Hepatocyte (in vitro differentiated cells): Measurements from ENCODE around the gene CUX1. TPM values are rescaled to one million over a fixed set of nuclear protein-coding genes. Genes with fewer than 3 reads are reported as not detected.

Experiments used
- DNase-seq: peaks from one replicate; pipeline ENCODE4 v3.0.0-alpha.2; 2016; ENCODE audit warnings: low spot score
- H2AFZ ChIP-seq: fragments of 200-600 bp; sonication (generic); 2 replicates; pipeline ENCODE4 v1.6.0; 2016; ENCODE audit warnings: antibody characterized with exemption, mild to moderate bottlenecking
- H3K27ac ChIP-seq: fragments of 200-600 bp; sonication (generic); 2 replicates; pipeline ENCODE4 v1.5.1; 2016; ENCODE audit warnings: mild to moderate bottlenecking
- H3K27me3 ChIP-seq: fragments of 200-600 bp; sonication (generic); 2 replicates; pipeline ENCODE4 v1.6.1; 2016
- H3K36me3 ChIP-seq: fragments of 200-600 bp; sonication (generic); replicated peaks from 2 replicates; pipeline ENCODE4 v1.5.1; 2016; ENCODE audit warnings: low read depth; ENCODE audit not compliant: insufficient read depth
- H3K4me1 ChIP-seq: fragments of 200-600 bp; sonication (generic); 2 replicates; pipeline ENCODE4 v1.5.1; 2016; ENCODE audit warnings: mild to moderate bottlenecking, moderate library complexity; ENCODE audit not compliant: insufficient read depth
- H3K4me2 ChIP-seq: fragments of 200-600 bp; sonication (generic); 2 replicates; pipeline ENCODE4 v1.6.0; 2016
- H3K4me3 ChIP-seq: fragments of 200-600 bp; sonication (generic); 2 replicates; pipeline ENCODE4 v1.5.1; 2016; ENCODE audit warnings: mild to moderate bottlenecking
- H3K79me2 ChIP-seq: fragments of 200-600 bp; sonication (generic); 2 replicates; pipeline ENCODE4 v1.6.0; 2017; ENCODE audit warnings: mild to moderate bottlenecking
- H3K9me2 ChIP-seq: fragments of 200-600 bp; sonication (generic); replicated peaks from 2 replicates; pipeline ENCODE4 v1.6.0; 2017; ENCODE audit warnings: mild to moderate bottlenecking; ENCODE audit not compliant: insufficient read depth
- H3K9me3 ChIP-seq: fragments of 200-600 bp; sonication (generic); 2 replicates; pipeline ENCODE4 v1.5.1; 2016; ENCODE audit warnings: low read depth, mild to moderate bottlenecking
- H4K20me1 ChIP-seq: fragments of 200-600 bp; sonication (generic); 2 replicates; pipeline ENCODE4 v1.6.0; 2016; ENCODE audit warnings: mild to moderate bottlenecking; ENCODE audit not compliant: insufficient read depth, poor library complexity, severe bottlenecking
- EZH2 ChIP-seq: fragments of 200-600 bp; sonication (generic); IDR thresholded peaks from 2 replicates; pipeline ENCODE4 v1.6.1; 2016; ENCODE audit warnings: antibody characterized with exemption, mild to moderate bottlenecking, borderline replicate concordance
- EZH2phosphoT487 ChIP-seq: fragments of 200-600 bp; sonication (generic); IDR thresholded peaks from one replicate; pipeline ENCODE4 v1.6.1; 2018; ENCODE audit warnings: antibody characterized with exemption, mild to moderate bottlenecking, low read depth, moderate library complexity; ENCODE audit not compliant: unreplicated experiment, severe bottlenecking
- WGBS: methylation state at CpG from one replicate; pipeline ENCODE4 v1.1.6; 2016; ENCODE audit warnings: low lambda C conversion rate; ENCODE audit errors: missing lambda C conversion rate; 5-methylcytosine and 5-hydroxymethylcytosine counted together
- polyA plus RNA-seq: library from polyadenylated mRNA; unstranded; fragments of >200 nt; fragmentation: Nextera tagmentation; extraction: Ambion mirVana; gene quantifications from 2 replicates; pipeline ENCODE4 v1.2.1, GENCODE V29; 2016
- total RNA-seq: library from RNA; depleted of rRNA; stranded (reverse); fragments of >200 nt; gene quantifications from 2 replicates; pipeline ENCODE4 v1.2.3, GENCODE V29; 2014
- TF ChIP-seq, protein P1 (sequence below): fragments of 200-600 bp; sonication (generic); IDR thresholded peaks from 2 replicates; pipeline ENCODE4 v1.5.1; 2016; ENCODE audit warnings: antibody characterized with exemption, mild to moderate bottlenecking; ENCODE audit not compliant: poor library complexity

Gene CUX1
- total and polyA plus RNA-seq, 2 experiments from 2014 or later: 60.1 to 76.8 TPM

DNA sequence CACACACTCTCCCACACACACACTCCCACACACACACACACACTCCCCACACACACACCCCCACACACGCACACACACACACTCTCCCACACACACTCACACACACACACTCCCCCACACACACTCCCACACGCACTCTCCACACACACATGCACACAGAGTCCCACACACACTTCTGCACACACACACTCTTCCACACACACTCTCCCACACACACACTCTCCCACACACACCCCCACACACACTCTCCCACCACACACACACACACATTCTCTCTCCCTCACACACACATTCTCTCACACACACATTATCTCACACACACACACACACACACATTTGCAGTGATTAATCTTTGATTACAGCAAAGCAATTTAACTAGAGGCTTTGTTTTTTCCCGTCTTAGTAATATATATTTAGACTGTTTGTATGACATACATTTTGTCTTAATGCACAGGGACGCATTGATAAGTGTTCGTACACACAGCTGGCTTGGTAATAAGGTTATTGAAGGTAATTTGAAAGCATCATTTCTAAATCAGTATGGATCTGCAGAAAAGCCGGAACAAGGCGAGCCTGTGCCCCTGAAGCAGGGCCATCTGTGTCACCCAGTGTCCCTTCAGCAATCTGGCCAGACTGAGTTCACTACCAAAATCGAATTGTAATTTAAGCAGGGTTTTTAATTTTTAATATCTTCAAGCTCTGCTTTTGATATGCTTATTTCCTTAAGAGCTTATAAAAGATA, 399.3 kb downstream of the CUX1 start:
- Histone ChIP-seq H3K27ac (no peak overlapping the region), H3K4me2 (no peak overlapping the region), H3K9me2 (no peaks in the 10 kb centered on the region), H3K79me2 (no peaks in the 10 kb centered on the region), H3K4me3 (no peak overlapping the region), H3K36me3 (no peaks in the 10 kb centered on the region), H3K4me1 (no peaks in the 10 kb centered on the region), H2AFZ (no peak overlapping the region), H4K20me1 (no peaks in the 10 kb centered on the region), H3K27me3 (no peaks in the 10 kb centered on the region), H3K9me3 (no peaks in the 10 kb centered on the region)
- DNase-seq: no peak
- WGBS: 95% methylated on average over 7 of the region's 8 CpGs
- TF ChIP-seq EZH2: no peak
- TF ChIP-seq, protein P1, sequence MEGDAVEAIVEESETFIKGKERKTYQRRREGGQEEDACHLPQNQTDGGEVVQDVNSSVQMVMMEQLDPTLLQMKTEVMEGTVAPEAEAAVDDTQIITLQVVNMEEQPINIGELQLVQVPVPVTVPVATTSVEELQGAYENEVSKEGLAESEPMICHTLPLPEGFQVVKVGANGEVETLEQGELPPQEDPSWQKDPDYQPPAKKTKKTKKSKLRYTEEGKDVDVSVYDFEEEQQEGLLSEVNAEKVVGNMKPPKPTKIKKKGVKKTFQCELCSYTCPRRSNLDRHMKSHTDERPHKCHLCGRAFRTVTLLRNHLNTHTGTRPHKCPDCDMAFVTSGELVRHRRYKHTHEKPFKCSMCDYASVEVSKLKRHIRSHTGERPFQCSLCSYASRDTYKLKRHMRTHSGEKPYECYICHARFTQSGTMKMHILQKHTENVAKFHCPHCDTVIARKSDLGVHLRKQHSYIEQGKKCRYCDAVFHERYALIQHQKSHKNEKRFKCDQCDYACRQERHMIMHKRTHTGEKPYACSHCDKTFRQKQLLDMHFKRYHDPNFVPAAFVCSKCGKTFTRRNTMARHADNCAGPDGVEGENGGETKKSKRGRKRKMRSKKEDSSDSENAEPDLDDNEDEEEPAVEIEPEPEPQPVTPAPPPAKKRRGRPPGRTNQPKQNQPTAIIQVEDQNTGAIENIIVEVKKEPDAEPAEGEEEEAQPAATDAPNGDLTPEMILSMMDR: no peak
- no peak for TF ChIP-seq EZH2phosphoT487

DNA sequence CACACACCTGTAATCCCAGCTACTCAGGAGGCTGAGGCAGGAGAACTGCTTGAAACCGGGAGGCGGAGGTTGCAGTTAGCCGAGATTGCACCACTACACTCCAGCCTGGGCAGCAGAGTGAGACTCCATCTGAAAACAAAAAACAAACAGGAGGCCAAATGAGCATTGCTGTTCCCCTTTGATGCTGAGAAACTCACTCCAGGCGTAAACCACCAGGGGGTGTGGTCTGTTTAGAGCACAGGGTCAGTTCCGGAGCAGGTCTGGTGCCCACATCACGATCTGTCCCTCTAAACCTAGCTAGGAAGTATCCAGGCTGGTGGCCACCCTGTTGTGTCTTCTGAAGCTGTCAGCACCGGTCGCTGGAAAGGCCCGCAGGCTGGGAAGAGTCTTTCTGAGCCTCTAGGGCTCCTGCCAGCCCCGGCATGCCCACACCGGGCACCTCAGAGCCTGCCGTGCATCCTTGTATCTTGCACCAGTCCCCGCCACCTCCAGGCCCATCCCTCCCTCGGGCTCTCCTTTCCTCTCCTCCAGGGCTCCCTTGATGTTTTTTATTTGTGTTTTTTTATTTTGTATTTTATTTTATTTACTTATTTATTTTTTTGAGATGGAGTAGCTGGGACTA, 402.9 kb downstream of the CUX1 start:
- Histone ChIP-seq H3K4me3 (no peak overlapping the region), H3K79me2 (no peaks in the 10 kb centered on the region), H3K27me3 (no peaks in the 10 kb centered on the region), H4K20me1 (no peaks in the 10 kb centered on the region), H3K4me2 (no peak overlapping the region), H3K4me1 (no peaks in the 10 kb centered on the region), H2AFZ (no peak overlapping the region), H3K27ac (no peak overlapping the region), H3K36me3 (no peaks in the 10 kb centered on the region), H3K9me3 (no peaks in the 10 kb centered on the region), H3K9me2 (no peaks in the 10 kb centered on the region)
- 93% methylated on average over 14 of the region's 14 CpGs for WGBS
- TF ChIP-seq EZH2phosphoT487: no peak
- TF ChIP-seq EZH2: no peak
- TF ChIP-seq, protein P1: no peak
- no peak for DNase-seq

DNA sequence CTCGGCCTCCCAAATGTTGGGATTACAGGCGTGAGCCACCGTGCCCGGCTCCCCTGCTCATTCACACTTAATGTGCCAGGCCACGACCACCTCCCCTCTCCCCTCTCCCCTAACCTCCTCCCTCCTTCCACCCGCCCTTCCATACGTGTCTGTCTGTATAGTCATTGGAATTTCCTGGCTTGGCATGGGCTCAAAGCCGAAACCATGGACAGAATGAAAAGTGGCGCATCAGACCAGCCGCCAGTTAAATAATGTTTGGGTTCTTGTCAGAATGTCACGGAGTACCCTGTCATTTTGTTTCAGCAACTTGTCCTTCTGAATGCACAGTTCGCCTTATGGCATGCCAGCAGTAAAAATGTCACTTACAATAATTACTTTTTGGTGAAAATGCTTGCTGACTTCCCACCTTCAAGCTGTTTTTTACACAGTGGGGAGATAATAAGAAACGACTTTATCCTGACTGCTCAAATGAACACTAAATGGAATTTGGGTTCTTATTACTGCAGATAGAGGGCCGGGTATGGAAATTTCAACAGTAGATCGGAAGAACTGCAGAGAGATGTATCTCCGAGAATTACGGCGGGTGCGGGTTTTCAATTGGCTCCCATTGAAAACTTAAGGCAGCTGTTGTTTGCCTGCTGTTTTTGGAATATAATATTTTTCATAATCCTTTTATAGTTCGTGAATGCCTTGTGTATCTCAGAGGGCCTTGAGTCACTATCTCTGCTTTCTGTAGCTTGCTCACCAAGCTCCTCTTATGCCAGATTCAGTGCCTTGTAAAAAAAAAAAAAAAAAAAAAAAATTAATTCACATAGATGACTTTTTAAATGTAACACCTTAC, 403.8 kb downstream of the CUX1 start:
- no peak for DNase-seq
- no peak for TF ChIP-seq EZH2
- TF ChIP-seq, protein P1: no peak
- no peak for TF ChIP-seq EZH2phosphoT487
- Histone ChIP-seq H3K9me2 (no peaks in the 10 kb centered on the region), H2AFZ (no peak overlapping the region), H4K20me1 (no peaks in the 10 kb centered on the region), H3K9me3 (no peaks in the 10 kb centered on the region), H3K4me3 (no peak overlapping the region), H3K36me3 (no peaks in the 10 kb centered on the region), H3K4me1 (no peaks in the 10 kb centered on the region), H3K27ac (no peak overlapping the region), H3K27me3 (no peaks in the 10 kb centered on the region), H3K4me2 (no peak overlapping the region), H3K79me2 (no peaks in the 10 kb centered on the region)
- WGBS: 77% methylated on average over 20 of the region's 20 CpGs
